IMR-90 (cell line): ENCODE data around the gene FOXN3.

Source experiments
- BHLHE40 ChIP-seq: fragments of 150-350 bp; IDR thresholded peaks from 2 replicates; pipeline ENCODE4 v1.6.1; 2016; ENCODE audit warnings: mild to moderate bottlenecking, low read depth, low read length
- CEBPB ChIP-seq: IDR thresholded peaks from 2 replicates; pipeline ENCODE4 v1.6.1; 2012; ENCODE audit warnings: low read depth, low read length, improper control_type of control experiment
- MAFK ChIP-seq: IDR thresholded peaks from 2 replicates; pipeline ENCODE4 v1.6.1; 2012; ENCODE audit warnings: low read depth, low read length, improper control_type of control experiment
- MXI1 ChIP-seq: IDR thresholded peaks from 2 replicates; pipeline ENCODE4 v1.6.1; 2012; ENCODE audit warnings: low read depth, mild to moderate bottlenecking, low read length, moderate library complexity, borderline replicate concordance
- POLR2A ChIP-seq: IDR thresholded peaks from 2 replicates; pipeline ENCODE4 v1.6.1; 2012; ENCODE audit warnings: mild to moderate bottlenecking, low read depth, low read length
- TF ChIP-seq, protein P1 (sequence below): conservative IDR thresholded peaks from 2 replicates; pipeline ENCODE4 v1.5.1; 2012; ENCODE audit warnings: mild to moderate bottlenecking, low read depth, low read length, improper control_type of control experiment
- TF ChIP-seq, protein P2 (sequence below): fragments of 150-350 bp; IDR thresholded peaks from 2 replicates; pipeline ENCODE4 v1.6.1; 2017; ENCODE audit warnings: mild to moderate bottlenecking, antibody characterized with exemption, low read length, low read depth

DNA sequence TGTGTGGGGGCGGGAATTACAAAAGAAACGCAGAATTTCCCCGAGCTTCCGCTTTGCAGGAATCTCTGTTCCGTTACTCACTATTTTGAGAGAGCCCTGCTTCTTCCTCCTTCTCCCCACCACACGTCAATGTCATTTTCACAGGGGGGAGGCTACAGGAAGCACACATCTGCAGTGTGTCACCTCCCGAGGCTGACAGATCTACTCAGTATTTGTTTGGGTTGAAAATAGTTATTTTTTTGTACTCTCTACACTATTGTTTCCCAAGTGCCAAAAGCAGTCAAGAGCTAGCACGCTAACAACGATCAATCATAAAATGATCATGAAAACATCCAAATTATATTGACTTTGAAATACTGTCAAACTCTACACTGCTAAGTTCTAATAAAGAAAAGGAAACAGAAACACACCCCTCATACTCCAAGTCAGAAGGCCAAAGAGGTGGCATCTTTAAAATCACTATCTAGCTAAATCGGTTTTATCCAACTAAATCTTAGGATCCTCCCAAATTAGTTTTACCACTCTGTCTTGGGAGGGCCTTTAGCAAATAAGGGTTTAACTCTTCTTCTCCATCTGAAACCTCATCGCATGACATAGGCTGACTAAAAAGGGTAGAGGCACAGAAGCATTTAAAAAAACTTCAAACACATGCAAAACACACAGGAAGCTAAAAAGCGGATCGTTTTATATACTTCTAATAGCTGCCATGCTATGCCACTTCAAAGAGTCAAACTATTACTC, 51.8 kb downstream of the FOXN3 start:
- TF ChIP-seq, protein P1, sequence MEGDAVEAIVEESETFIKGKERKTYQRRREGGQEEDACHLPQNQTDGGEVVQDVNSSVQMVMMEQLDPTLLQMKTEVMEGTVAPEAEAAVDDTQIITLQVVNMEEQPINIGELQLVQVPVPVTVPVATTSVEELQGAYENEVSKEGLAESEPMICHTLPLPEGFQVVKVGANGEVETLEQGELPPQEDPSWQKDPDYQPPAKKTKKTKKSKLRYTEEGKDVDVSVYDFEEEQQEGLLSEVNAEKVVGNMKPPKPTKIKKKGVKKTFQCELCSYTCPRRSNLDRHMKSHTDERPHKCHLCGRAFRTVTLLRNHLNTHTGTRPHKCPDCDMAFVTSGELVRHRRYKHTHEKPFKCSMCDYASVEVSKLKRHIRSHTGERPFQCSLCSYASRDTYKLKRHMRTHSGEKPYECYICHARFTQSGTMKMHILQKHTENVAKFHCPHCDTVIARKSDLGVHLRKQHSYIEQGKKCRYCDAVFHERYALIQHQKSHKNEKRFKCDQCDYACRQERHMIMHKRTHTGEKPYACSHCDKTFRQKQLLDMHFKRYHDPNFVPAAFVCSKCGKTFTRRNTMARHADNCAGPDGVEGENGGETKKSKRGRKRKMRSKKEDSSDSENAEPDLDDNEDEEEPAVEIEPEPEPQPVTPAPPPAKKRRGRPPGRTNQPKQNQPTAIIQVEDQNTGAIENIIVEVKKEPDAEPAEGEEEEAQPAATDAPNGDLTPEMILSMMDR = no peak
- TF ChIP-seq MXI1 = no peak
- TF ChIP-seq POLR2A = no peak
- TF ChIP-seq BHLHE40 = no peak
- no peak for TF ChIP-seq CEBPB
- TF ChIP-seq, protein P2, sequence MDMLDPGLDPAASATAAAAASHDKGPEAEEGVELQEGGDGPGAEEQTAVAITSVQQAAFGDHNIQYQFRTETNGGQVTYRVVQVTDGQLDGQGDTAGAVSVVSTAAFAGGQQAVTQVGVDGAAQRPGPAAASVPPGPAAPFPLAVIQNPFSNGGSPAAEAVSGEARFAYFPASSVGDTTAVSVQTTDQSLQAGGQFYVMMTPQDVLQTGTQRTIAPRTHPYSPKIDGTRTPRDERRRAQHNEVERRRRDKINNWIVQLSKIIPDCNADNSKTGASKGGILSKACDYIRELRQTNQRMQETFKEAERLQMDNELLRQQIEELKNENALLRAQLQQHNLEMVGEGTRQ = no peak
- TF ChIP-seq MAFK = no peak
